Measurements from ENCODE around the gene GOLIM4.

Gene GOLIM4

DNA sequence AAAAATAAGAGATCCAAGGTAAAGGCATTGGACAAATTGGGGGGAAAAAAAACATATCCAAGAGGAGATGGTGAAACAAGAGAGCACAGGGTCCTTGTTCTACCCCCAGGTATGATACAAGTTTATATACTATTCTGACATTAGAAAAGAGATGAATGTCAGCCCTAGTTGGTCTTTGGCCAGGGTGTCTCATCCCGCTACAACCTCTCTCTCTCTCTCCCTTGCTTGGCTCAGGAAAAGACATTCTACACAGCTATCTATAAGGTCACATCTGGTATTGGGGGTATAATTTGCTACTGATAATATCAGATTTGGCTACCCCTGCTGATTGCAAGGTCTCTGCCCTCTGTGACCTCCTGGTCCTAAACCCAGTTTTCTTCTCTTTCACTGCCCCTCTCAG lies 117.2 kb downstream of the GOLIM4 start:
- no peak for DNase-seq

DNA sequence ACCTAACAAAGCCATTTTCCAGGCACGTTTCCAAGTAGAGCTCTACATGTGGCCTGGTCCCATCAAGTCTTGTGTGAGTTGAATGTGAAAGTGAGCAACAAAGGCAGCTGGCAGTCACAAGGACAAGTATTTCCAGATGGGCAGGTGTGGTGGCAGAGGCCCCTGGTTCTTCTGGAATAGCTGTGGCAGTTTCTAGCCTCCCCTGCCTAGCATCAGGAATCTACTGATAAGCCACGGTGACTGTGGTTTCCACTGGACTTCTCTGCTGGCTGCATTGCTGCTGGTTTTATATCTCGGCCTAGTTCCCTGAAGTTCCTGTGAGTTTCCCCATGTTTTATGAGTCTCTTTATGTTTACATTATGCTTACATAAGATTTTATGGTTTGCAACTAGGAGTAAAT lies 117.7 kb downstream of the GOLIM4 start:
- no peak for DNase-seq

DNA sequence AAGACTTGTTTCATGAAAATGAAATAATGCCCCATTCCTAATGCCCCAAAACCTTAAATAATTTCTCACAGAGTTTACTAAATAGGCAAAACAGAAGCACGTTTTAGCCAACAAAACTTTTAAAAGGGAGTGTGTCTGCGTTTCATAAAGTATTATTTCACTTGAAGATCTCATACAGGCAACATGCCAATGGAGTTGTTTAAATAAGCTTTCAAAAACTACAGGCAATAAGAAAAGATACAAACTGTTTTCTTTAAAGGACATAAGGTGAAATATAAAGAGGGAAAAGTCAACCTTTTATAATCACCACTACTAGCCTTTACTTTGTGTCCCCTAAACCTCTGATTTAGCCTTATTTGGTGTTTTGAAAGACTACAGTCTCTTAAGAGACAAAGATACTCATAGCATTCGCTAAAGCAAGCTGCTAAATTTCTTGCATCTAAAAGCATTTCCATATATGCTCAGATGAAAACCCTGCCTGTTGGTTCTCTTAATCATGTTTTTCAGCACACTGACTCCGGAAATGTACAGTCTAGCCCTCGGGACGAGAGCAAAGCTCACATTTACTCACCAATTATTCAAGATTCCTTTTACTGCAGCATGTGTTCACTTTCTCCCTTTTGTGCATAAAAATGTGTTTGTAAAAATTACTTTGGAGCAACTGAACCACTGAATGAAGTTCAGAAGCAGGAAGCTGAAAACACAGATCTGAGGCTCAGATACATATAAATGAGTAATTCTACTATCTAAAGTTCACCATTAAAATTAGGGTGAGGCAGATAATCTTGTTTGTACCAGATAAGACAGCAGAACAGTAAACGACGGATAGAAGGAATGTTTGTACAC lies 119.0 kb downstream of the GOLIM4 start:
- DNase-seq = no peak

DNA sequence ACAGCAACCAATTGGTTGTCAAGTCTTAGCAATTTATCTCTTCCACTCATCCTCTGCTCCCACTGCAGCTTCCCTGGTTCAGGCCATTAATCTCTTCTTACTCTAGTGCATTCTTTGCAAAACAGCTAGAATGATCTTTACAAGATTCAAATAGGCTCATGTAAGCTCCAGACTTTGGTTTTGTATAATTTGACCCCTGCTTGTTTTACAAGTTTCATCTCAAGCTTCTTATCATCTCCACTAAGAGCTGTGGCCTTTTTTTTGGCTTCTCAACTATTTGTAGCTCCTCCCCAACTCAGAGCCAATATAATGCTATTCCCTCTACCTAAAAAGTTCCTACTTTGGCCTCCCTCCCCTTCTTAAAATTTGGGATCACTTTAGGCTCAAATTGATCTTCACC lies 121.8 kb downstream of the GOLIM4 start:
- no peak for DNase-seq

DNA sequence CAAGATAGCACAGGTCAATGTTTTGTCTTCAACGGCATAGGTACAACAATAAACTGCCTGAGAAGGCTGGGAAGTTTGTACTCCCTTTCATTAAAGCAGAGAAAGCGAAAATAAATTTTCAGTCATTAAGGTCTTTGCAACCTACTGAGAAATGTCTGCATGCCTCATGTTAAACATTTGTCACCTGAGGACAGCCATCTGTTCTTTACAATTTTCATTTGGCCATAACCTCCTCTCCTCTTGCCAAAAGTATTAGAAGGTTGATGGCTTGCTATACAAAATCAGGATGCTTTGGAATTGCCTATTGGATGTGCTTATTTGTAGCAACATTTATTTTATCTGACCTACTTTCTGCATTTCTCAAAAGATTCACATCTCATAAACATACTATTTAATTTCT lies 122.7 kb downstream of the GOLIM4 start:
- DNase-seq = no peak

DNA sequence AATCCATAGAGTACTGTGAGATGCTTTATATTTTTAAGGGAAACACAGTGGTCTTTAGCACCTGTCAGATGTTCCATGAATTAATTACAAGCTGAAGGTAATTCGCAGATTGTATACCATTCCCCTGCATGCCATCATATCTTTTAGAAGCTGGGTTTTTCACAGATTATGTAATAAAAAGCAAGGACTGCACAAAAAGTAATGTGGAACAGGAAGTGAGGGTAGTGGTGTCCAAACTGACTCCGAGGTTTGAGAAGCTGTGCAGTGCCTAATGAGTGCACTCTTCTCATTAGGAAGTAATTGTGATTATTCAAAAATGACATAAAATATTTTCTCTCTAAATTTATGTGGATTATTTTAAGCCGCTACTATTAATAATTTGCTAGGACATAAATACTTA lies 123.2 kb downstream of the GOLIM4 start:
- DNase-seq = no peak

DNA sequence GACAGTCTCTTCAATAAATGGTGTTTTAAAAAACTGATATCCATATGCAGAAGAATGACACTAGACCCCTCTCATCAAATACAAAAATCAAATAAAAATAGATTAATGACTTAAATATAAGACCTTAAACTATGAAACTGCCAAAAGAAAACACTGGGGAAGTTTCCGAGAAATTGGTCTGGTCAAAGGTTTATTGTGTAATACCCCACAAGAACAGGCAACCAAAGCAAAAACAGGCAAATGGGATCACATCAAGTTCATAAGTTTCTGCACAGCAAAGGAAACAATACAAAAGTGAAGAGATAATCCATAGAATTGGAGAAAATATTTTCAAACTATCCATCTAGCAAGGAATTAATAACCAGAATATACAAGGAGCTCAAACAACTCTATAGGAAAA lies 126.2 kb downstream of the GOLIM4 start:
- no peak for DNase-seq

DNA sequence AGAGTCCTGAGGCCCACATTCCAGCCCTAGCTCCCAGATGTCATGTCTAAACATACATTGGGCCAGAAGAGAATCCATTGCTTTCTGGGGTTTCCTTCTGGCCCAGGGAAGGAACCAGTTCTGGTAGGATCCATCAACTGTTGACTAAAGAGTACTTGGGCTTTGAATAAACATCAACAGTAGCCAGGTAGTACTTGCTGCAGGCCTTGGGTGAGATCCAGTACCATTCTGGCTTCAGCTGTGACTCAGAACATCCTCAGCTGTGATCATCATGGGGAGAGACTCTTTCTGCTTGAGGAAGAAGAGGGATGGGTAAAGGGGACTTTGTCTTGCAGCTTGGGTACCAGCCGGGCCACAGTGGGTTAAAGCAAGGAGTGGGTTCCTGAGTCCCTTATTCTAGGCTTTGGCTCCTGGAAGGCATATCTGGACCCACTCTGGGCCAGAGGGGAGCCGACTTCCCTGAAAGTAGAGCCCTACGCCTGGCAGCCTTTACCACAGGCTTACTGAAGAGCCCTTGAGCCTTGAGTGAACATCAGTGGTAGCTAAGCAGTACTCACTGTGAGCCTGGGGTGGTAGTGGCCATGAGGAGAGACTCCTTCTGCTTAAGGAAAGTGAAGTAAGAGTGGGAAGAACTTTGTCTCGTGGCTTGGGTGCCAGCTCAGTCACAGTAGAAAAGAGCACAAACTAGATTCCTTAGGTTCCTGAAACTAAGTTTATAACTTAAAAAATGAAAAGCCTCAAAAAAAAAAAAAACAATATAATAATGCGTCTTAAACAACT lies 128.3 kb downstream of the GOLIM4 start:
- no peak for DNase-seq
